GM12892 (cell line): ENCODE data around the gene PET100.

Experiments
- POLR2A ChIP-seq: IDR thresholded peaks from 2 replicates; pipeline ENCODE4 v1.6.1; 2011; ENCODE audit warnings: low read depth, low read length, control low read depth
- POLR2AphosphoS5 ChIP-seq: IDR thresholded peaks from 2 replicates; pipeline ENCODE4 v1.6.1; 2011; ENCODE audit warnings: low read depth, low read length, control low read depth
- TAF1 ChIP-seq: IDR thresholded peaks from 2 replicates; pipeline ENCODE4 v1.6.1; 2011; ENCODE audit warnings: low read depth, mild to moderate bottlenecking, control low read depth, low read length, borderline replicate concordance

- TF ChIP-seq POLR2AphosphoS5 (no peak), TAF1 (no peak), POLR2A (no peak)
Observed at GRCh38 chr19:7636317-7636690, 6.7 kb downstream of the PET100 start.
